Inflammatory macrophage treated with lipopolysaccharide for 1 hour (primary cell): ENCODE measurements around the gene NID2.
A peak's percentile ranks its signal among the peaks of the same experiment; 100 is the strongest.

Source experiments
- DNase-seq, 2 donors: peaks; one replicate each; pipeline ENCODE4 v3.0.0-alpha.2; 2020 to 2022

The NID2 gene

GRCh38 chr14:51999084-51999483 is 69.8 kb downstream of the NID2 start:
- DNase-seq = no peak

DNA sequence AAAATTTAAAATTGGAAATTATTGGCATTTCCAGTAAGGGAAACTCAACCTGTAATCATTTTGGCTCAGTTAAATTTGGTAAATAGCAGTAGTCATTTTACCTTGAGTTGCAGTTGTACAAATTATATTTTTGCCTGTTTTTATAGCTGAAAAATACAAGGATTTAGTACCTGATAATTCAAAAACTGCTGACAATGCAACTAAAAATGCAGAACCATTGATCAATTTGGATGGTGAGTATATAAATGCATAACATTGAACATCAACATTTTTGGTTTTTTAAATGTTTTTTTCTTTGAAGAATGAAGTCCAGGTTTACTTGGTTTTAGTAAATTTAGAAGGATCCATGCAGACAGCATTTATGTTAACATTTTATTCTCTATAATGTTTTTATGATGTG is 70.5 kb downstream of the NID2 start:
- DNase-seq = no peak

- peak in 1 of 2 donors; percentile 79 for DNase-seq
Observed at GRCh38 chr14:51996148-51996746, 72.6 kb downstream of the NID2 start.

GRCh38 chr14:51993285-51993920 is 75.5 kb downstream of the NID2 start:
- no peak for DNase-seq

DNA sequence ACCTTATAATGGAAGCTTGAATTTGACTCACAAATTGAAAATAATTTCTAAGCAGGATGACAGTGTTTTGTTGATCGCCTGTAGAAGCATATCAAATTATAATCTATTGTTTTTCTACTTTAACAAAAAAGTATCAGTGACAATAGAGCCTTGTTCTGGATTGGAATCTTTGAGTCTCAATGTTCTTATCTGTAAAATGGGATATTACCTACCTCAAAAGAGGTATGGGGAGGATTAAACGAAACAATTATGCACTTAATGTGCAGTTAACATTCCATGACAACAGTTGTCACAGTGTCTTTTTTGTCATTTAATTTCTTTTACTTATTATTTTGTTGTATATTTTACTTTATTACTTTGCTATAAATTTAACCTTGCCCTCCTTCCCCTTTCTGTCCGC is 78.4 kb downstream of the NID2 start:
- no peak for DNase-seq

DNA sequence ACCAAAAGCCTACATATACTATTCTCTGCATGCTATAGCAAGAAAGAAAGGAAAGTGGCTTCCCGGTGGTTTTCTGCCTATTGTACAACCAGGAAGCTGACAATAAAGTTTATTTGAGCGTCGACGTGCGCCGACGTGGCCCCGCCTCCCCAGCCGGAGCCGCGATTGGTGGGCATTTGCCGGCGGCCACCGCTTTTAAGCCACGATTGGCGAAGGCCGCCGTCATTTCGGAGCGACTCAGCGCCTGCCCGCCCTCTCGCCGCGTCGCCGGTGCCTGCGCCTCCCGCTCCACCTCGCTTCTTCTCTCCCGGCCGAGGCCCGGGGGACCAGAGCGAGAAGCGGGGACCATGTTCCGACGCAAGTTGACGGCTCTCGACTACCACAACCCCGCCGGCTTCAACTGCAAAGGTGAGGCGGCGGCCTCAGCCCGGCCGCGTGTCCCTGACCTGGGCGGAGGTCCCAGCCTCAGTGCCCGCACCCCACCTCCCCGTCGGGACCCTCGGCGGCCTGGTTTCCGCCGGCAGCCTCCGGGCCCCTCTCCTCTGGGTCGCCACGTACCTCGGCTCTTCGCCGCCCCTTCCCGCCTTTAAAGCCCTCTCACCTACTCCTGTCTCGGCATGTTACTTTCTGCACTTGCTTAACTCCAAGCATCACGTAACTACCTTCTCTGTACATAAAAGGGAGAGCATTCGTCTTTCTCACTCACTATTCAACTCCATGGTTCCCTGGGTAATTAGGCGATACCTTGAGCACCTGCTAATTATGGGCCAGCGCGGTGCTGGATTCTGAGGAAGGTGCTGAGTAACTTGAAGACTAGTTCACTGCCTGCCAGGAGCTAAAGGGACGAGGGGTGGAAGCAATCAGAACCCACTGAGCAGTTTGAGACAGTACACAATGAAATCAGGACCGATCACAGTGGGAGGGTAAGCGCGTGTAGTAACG is 79.3 kb downstream of the NID2 start, which contains the start of gene RTRAF:
TSS of gene RTRAF (plus strand) at position 254 of the 942 bp plus-strand sequence. CDS start at position 348, 94 bp downstream.
- peak; percentile 89 to 92 for DNase-seq

- DNase-seq = no peak
Observed at GRCh38 chr14:51988221-51988620, 80.6 kb downstream of the NID2 start.

GRCh38 chr14:51981218-51981854 is 87.5 kb downstream of the NID2 start:
- DNase-seq = no peak

DNA sequence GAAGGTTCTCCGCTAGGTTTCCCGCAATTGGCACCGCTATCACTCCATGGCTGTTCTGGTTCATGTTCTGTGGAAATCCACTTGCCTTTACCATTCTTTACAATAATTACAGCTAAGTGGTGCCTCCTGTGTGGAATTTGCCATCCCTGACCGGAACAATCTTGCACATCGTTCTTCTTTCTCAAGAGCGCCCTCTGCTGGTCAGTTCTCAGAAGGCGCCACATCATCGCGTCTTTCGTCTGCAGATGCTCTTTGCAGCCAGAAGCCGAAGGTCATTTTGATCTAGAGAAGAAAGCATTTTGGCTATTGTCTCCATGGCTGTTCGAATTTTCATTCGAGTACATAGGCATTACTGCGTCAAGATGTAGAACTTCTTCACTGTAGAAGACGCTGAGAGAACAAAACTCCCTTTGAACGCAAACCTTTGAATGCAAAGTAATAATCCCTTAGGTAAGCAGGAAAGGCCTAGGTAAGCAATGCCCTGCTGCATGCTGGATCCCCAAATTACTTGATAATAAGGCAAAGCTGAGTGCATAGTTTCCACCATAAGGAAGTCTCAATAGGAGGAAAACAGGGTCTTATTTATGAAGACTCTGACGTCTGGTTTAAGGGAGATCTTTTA is 89.7 kb downstream of the NID2 start:
- DNase-seq = peak; percentile 55 to 96

GRCh38 chr14:51978681-51979085 is 90.2 kb downstream of the NID2 start:
- DNase-seq = peak in 1 of 2 donors; percentile 16

DNA sequence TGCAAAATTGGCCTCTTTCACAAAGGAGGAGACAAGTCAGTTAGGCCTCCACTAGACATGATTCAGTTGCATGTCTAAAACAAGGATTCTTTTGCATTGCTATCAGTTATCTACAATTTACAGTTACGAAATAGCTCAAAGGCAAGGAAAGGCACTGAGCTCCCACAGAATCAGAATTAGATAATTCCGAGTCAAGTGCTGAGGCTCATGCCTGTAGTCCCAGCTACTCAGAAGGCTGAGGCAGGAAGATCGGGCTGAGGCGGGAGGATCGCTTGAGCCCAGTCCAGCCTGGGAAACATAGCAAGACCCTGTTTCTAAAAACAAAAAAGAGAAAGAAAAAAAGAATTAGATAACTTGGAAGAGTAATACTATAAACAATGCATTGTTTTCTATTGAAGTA is 91.8 kb downstream of the NID2 start:
- DNase-seq = no peak

GRCh38 chr14:51972566-51972965 is 96.3 kb downstream of the NID2 start:
- no peak for DNase-seq

DNA sequence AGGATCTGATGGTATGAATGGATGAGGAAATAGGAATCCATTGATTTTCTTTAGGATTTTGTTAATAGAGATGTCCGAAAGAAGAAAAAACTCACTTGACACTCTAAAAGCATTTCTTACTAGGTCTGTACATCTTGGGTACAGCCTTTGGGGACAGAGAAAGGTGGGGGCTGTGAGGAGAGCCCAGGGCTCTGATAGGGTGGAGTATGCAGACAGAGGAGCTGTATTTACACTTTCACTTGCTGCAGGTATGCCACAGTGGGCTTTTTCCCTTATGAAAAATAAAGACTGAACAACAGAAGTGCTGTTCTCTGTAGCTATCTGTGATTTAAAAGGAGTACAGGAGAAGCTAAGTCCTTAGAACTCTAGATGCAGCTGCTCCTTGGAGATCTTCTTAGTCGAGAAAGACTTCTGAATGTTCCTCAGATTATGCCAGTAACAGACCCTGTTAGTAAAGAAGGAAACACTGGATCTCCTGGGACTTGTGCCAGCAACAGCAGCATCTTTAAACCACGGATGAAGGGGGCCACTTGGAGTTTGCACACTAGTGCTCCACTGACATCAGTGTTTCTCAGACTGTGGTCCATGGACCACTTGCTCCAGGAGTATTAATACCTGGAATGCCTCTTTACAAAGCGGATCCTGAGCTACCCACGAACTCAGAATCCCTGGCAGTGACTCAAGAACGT is 98.9 kb downstream of the NID2 start:
- no peak for DNase-seq

DNA sequence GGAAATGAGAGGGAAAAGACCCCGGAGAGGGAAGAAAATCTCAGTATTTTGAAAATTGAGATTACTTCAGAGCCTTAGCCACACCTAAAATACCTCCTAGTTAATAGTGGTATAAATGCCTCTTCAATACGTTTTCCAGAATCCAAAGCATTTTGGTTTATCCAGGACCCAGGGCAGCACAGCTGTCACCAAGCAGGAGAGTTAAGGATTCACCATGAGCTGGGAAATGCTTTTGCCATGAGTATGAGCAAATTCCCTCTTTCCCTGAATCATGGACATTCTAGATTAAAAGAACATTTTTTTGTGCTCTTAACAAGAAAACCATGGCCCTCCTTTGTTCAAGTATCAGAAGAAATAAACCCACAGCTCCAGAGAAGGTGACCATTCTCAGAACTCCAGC is 101.3 kb downstream of the NID2 start:
- DNase-seq = no peak

GRCh38 chr14:51963286-51963685 is 105.6 kb downstream of the NID2 start:
- DNase-seq = no peak

GRCh38 chr14:51962711-51963110 is 106.1 kb downstream of the NID2 start:
- DNase-seq = no peak

GRCh38 chr14:51960866-51961265 is 108.0 kb downstream of the NID2 start:
- DNase-seq = no peak

GRCh38 chr14:51959928-51960327 is 108.9 kb downstream of the NID2 start:
- DNase-seq = no peak

DNA sequence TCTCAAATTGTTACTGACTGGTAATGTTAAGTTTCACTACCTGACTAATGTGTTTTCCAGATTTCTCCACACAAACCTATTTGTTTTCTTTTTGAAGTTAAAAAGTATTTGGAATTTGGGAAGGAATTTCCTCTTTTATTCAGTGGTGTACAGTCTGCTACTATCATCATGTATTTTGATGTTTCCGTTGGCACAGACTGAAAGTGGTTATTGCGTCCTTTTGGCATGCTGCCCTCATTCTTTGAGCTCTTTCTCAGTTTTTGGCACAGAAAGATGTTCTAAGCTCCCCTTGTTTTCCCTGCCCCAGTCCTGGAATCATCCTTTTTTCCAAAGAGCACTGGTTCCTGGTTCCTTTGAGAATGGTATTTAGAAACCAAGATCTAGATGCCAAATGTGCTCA is 110.9 kb downstream of the NID2 start:
- DNase-seq = no peak
